ENCODE data around the gene C1QB.

DNA sequence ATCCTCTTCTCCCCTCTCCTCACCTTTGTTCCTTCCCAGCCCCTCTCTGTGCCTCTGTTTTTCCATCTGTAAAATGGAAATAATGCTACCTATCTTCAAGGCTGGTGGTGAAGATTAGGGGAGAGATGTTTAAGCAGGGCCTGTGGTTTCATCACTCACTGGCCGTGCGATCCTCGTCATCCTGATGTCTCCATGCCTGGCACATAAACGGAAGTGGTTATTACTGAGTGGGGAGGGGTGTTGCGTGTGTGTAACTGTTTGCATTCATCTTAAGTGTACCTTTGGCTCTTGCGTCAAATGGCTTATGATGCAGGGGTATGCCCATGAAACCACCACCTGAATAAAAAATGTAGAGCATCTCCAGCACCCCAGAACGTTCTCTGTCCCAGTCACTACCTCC, 33.8 kb upstream of the C1QB start:
- TF ChIP-seq CTCF (IDR thresholded peaks at IDR 0.05): no peak
- no peak for TF ChIP-seq POLR2AphosphoS5 (IDR thresholded peaks at IDR 0.05)
- TF ChIP-seq POLR2A (IDR thresholded peaks at IDR 0.05): no peak
- TF ChIP-seq EP300 (IDR thresholded peaks at IDR 0.05): no peak
